ENCODE data around the gene CD300A. TPM values are rescaled to one million over a fixed set of nuclear protein-coding genes. Genes with fewer than 3 reads are reported as not detected.
"Not testable (repeated sequence)": the region's sequence is repeated elsewhere in the genome, so short reads cannot be mapped to it uniquely, and the experiment has no call there.

CD300A gene
- total and polyA plus RNA-seq, 2 donors, result 26.7 to 28.0 TPM

DNA sequence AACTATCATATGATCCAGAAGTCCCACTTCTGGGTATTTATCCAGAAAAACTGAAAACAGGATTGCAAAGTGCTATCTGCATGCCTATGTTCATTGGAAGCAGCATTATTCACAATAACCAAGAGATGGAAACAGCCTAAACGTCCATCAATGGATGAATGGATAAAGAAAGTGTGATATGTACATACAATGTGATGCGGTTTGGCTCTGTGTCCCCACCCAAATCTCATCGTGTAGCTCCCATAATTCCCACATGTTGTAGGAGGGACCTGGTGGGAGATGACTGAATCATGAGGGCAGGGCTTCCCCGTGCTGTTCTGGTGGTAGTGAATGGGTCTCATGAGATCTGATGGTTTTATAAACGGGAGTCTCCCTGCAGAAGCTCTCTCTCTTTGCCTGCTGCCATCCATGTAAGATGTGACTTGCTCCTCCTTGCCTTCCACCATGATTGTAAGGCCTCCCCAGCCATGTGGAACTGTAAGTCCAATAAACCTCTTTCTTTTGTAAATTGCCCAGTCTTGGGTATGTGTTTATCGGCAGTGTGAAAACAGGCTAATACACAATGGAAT lies 52.1 kb downstream of the CD300A start:
- H3K4me3 ChIP-seq (ENCODE audit: low read length in 2 of 2); DNase-seq (ENCODE audit: low read depth in 6 of 9, low spot score in 9 of 9); H3K27me3 ChIP-seq (ENCODE audit: control insufficient read depth in 2 of 2, insufficient read depth in 1 of 2, low read length in 1 of 2); H3K36me3 ChIP-seq (ENCODE audit: control insufficient read depth in 2 of 2, insufficient read depth in 2 of 2, low read length in 1 of 2); H3K27ac ChIP-seq (ENCODE audit: low read depth in 1 of 2, low read length in 1 of 2); H3K4me1 ChIP-seq (ENCODE audit: control insufficient read depth in 2 of 2, insufficient read depth in 2 of 2, low read length in 2 of 2): not testable (repeated sequence)
- peaks cover 6 to 20% of the 10 kb centered on the region in 2 donors for H3K9me3 ChIP-seq (ENCODE audit: control insufficient read depth in 2 of 2, insufficient read depth in 1 of 2, low read length in 1 of 2)
- 96% methylated on average over 6 of the region's 6 CpGs for WGBS

GRCh38 chr17:74520016-74520434 lies 53.6 kb downstream of the CD300A start:
- H3K4me1 ChIP-seq (ENCODE audit: control insufficient read depth in 2 of 2, insufficient read depth in 2 of 2, low read length in 2 of 2), result peaks cover 0 to 9% of the 10 kb centered on the region in 2 donors
- peaks cover 1 to 13% of the 10 kb centered on the region in 2 donors for H3K9me3 ChIP-seq (ENCODE audit: control insufficient read depth in 2 of 2, insufficient read depth in 1 of 2, low read length in 1 of 2)
- no peaks in the 10 kb centered on the region for H3K36me3 ChIP-seq (ENCODE audit: control insufficient read depth in 2 of 2, insufficient read depth in 2 of 2, low read length in 1 of 2)
- DNase-seq (ENCODE audit: low read depth in 6 of 9, low spot score in 9 of 9), result peak in 1 of 9 donors; percentile 19
- peak overlapping the region in 1 of 2 donors; percentile 3 for H3K27ac ChIP-seq (ENCODE audit: low read depth in 1 of 2, low read length in 1 of 2)
- H3K4me3 ChIP-seq (ENCODE audit: low read length in 2 of 2), result no peak overlapping the region
- peaks cover 0 to 2% of the 10 kb centered on the region in 2 donors for H3K27me3 ChIP-seq (ENCODE audit: control insufficient read depth in 2 of 2, insufficient read depth in 1 of 2, low read length in 1 of 2)
- 5% methylated on average over 3 of the region's 3 CpGs for WGBS

DNA sequence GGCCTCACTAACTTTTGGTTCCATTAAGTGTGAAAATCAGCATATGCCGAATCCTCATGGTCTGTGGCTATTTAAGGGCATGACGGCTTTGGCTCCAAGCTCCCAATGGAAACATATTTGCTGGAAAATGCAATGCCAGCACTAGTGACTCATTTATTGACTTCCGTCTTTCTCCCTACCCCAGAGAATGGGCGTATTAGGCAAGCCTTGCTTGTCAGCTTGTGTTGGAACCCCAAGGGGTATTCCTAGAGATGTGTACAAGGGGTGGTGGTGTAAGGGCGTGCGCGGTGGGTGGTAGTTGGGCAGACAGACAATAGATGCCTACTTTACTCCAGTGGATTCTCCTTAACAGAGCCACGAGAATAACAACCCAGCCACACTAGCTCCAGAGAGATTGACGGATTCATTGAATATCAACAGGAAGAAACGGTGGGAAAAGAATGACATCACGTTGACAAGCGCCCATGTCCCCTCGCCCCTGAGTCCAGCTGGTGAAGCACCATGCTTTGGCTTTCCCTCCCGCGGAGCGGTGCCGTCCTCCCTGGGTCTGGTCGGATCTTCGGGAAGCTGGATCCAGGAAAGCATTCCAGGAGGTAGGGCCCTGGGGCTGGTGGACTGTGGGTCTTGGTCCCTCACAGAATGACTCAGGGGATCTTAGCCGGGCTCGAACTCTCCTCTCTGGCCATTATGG lies 54.5 kb downstream of the CD300A start:
- 98% methylated on average over 21 of the region's 21 CpGs for WGBS
- Histone ChIP-seq H3K36me3 (ENCODE audit: control insufficient read depth in 2 of 2, insufficient read depth in 2 of 2, low read length in 1 of 2) (no peaks in the 10 kb centered on the region), H3K27ac (ENCODE audit: low read depth in 1 of 2, low read length in 1 of 2) (peak overlapping the region in 1 of 2 donors; percentile 37), H3K27me3 (ENCODE audit: control insufficient read depth in 2 of 2, insufficient read depth in 1 of 2, low read length in 1 of 2) (peaks cover 0 to 2% of the 10 kb centered on the region in 2 donors), H3K9me3 (ENCODE audit: control insufficient read depth in 2 of 2, insufficient read depth in 1 of 2, low read length in 1 of 2) (peaks cover 1 to 13% of the 10 kb centered on the region in 2 donors), H3K4me3 (ENCODE audit: low read length in 2 of 2) (no peak overlapping the region), H3K4me1 (ENCODE audit: control insufficient read depth in 2 of 2, insufficient read depth in 2 of 2, low read length in 2 of 2) (peaks cover 0 to 9% of the 10 kb centered on the region in 2 donors)
- DNase-seq (ENCODE audit: low read depth in 6 of 9, low spot score in 9 of 9), result no peak

DNA sequence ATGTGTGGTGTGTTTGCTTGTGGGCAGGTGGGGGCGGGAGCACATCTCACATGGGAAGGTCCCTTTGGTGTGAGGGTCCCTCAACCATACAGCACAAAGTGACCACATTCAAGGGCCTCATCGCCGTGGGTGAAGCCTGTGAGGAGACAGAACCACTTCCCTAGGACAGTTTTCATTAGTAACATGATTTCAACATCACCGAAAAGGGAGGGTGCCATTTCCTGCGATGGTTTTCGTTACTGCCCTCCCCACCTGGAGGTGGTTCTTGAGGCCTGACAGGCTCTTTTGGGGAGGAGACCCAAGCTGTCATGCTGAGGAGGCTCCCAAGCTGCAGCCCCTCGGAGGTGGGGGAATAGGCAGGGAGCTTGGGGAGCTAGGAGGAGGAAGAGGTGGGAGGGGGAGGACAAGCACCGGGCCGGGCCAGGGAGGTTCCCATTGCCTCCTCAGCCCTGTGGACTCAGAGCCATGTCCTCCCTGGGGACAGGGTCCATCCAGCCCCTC lies 55.3 kb downstream of the CD300A start:
- peaks cover 0 to 9% of the 10 kb centered on the region in 2 donors for H3K4me1 ChIP-seq (ENCODE audit: control insufficient read depth in 2 of 2, insufficient read depth in 2 of 2, low read length in 2 of 2)
- DNase-seq (ENCODE audit: low read depth in 6 of 9, low spot score in 9 of 9), result no peak
- no peaks in the 10 kb centered on the region for H3K36me3 ChIP-seq (ENCODE audit: control insufficient read depth in 2 of 2, insufficient read depth in 2 of 2, low read length in 1 of 2)
- H3K27me3 ChIP-seq (ENCODE audit: control insufficient read depth in 2 of 2, insufficient read depth in 1 of 2, low read length in 1 of 2), result peaks cover 0 to 2% of the 10 kb centered on the region in 2 donors
- peak overlapping the region in 1 of 2 donors; percentile 37 for H3K27ac ChIP-seq (ENCODE audit: low read depth in 1 of 2, low read length in 1 of 2)
- H3K9me3 ChIP-seq (ENCODE audit: control insufficient read depth in 2 of 2, insufficient read depth in 1 of 2, low read length in 1 of 2), result peaks cover 1 to 10% of the 10 kb centered on the region in 2 donors
- WGBS, result 10% methylated on average over 9 of the region's 9 CpGs
- no peak overlapping the region for H3K4me3 ChIP-seq (ENCODE audit: low read length in 2 of 2)

DNA sequence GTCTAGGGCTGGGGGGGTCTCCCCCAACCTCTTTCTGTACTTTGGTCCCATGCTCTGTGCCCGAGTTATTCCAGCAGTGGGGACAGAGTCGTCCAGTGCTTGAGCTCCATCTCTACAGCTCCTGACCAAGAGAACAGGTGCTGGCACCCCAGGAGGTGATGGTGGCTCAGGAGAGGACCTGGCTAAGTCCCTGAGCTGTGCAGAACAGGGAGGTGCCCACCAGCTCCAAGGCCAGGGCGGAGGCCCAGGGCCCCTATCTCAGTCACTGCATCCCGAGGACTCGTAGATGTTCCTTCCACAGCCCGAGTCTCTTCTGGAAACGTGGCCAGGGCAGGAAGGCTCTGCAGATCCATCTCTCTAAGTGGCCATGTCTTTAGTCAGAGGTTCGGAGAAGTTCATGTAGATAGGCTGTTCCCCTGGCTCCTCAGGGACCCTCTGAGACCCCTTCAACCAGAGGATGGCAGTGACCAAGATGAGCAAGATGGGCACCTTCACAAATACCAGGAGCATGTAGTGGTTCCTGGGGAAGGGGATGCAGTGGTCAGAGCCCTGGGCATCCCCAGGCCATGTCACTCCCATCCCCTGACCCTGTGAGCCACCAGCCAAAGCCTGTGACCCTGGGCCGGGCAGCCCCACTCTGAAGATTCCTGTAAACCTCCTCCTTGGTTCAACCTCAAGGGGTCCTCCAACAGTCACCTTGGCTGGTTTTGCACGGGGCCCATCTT lies 56.1 kb downstream of the CD300A start:
- H3K4me3 ChIP-seq (ENCODE audit: low read length in 2 of 2), result no peak overlapping the region
- 94% methylated on average over 10 of the region's 10 CpGs for WGBS
- peaks cover 0 to 9% of the 10 kb centered on the region in 2 donors for H3K4me1 ChIP-seq (ENCODE audit: control insufficient read depth in 2 of 2, insufficient read depth in 2 of 2, low read length in 2 of 2)
- no peak for DNase-seq (ENCODE audit: low read depth in 6 of 9, low spot score in 9 of 9)
- H3K27ac ChIP-seq (ENCODE audit: low read depth in 1 of 2, low read length in 1 of 2), result no peak overlapping the region
- peaks cover 1 to 10% of the 10 kb centered on the region in 2 donors for H3K9me3 ChIP-seq (ENCODE audit: control insufficient read depth in 2 of 2, insufficient read depth in 1 of 2, low read length in 1 of 2)
- no peaks in the 10 kb centered on the region for H3K36me3 ChIP-seq (ENCODE audit: control insufficient read depth in 2 of 2, insufficient read depth in 2 of 2, low read length in 1 of 2)
- peaks cover 0 to 2% of the 10 kb centered on the region in 2 donors for H3K27me3 ChIP-seq (ENCODE audit: control insufficient read depth in 2 of 2, insufficient read depth in 1 of 2, low read length in 1 of 2)

GRCh38 chr17:74523308-74523707 lies 56.9 kb downstream of the CD300A start:
- no peak overlapping the region for H3K27ac ChIP-seq (ENCODE audit: low read depth in 1 of 2, low read length in 1 of 2)
- WGBS, result 98% methylated on average over 3 of the region's 3 CpGs

GRCh38 chr17:74524653-74525464 lies 58.4 kb downstream of the CD300A start:
- H3K36me3 ChIP-seq (ENCODE audit: control insufficient read depth in 2 of 2, insufficient read depth in 2 of 2, low read length in 1 of 2), result no peaks in the 10 kb centered on the region
- H3K4me1 ChIP-seq (ENCODE audit: control insufficient read depth in 2 of 2, insufficient read depth in 2 of 2, low read length in 2 of 2), result peaks cover 0 to 9% of the 10 kb centered on the region in 2 donors
- H3K27me3 ChIP-seq (ENCODE audit: control insufficient read depth in 2 of 2, insufficient read depth in 1 of 2, low read length in 1 of 2), result peaks cover 0 to 2% of the 10 kb centered on the region in 2 donors
- WGBS, result 94% methylated on average over 11 of the region's 11 CpGs
- DNase-seq (ENCODE audit: low read depth in 6 of 9, low spot score in 9 of 9), result no peak
- no peak overlapping the region for H3K27ac ChIP-seq (ENCODE audit: low read depth in 1 of 2, low read length in 1 of 2)
- peaks cover 1 to 10% of the 10 kb centered on the region in 2 donors for H3K9me3 ChIP-seq (ENCODE audit: control insufficient read depth in 2 of 2, insufficient read depth in 1 of 2, low read length in 1 of 2)
- no peak overlapping the region for H3K4me3 ChIP-seq (ENCODE audit: low read length in 2 of 2)

More at GRCh38 chr17:74523308-74523707, 56.9 kb downstream of the CD300A start:
- no peak for DNase-seq (ENCODE audit: low read depth in 6 of 9, low spot score in 9 of 9)
- Histone ChIP-seq H3K27me3 (ENCODE audit: control insufficient read depth in 2 of 2, insufficient read depth in 1 of 2, low read length in 1 of 2) (peaks cover 0 to 2% of the 10 kb centered on the region in 2 donors), H3K36me3 (ENCODE audit: control insufficient read depth in 2 of 2, insufficient read depth in 2 of 2, low read length in 1 of 2) (no peaks in the 10 kb centered on the region), H3K9me3 (ENCODE audit: control insufficient read depth in 2 of 2, insufficient read depth in 1 of 2, low read length in 1 of 2) (peaks cover 1 to 10% of the 10 kb centered on the region in 2 donors), H3K4me3 (ENCODE audit: low read length in 2 of 2) (no peak overlapping the region), H3K4me1 (ENCODE audit: control insufficient read depth in 2 of 2, insufficient read depth in 2 of 2, low read length in 2 of 2) (peaks cover 0 to 9% of the 10 kb centered on the region in 2 donors)

- Histone ChIP-seq H3K27ac (ENCODE audit: low read depth in 1 of 2, low read length in 1 of 2) (no peak overlapping the region), H3K36me3 (ENCODE audit: control insufficient read depth in 2 of 2, insufficient read depth in 2 of 2, low read length in 1 of 2) (no peaks in the 10 kb centered on the region), H3K4me3 (ENCODE audit: low read length in 2 of 2) (no peak overlapping the region), H3K27me3 (ENCODE audit: control insufficient read depth in 2 of 2, insufficient read depth in 1 of 2, low read length in 1 of 2) (peaks cover 0 to 2% of the 10 kb centered on the region in 2 donors), H3K4me1 (ENCODE audit: control insufficient read depth in 2 of 2, insufficient read depth in 2 of 2, low read length in 2 of 2) (peaks cover 0 to 9% of the 10 kb centered on the region in 2 donors), H3K9me3 (ENCODE audit: control insufficient read depth in 2 of 2, insufficient read depth in 1 of 2, low read length in 1 of 2) (peaks cover 1 to 10% of the 10 kb centered on the region in 2 donors)
- 97% methylated on average over 1 of the region's 1 CpG for WGBS
- no peak for DNase-seq (ENCODE audit: low read depth in 6 of 9, low spot score in 9 of 9)
These were observed 59.0 kb downstream of the CD300A start for GRCh38 chr17:74525465-74525725.
